NB4 (cell line): ENCODE results near the gene MAGEF1.

ENCODE experiments used
- DNase-seq: peaks from one replicate; pipeline ENCODE4 v3.0.0; 2010; ENCODE audit warnings: low read depth
- H3K4me3 ChIP-seq: one replicate; pipeline ENCODE4 v1.5.1; 2011; ENCODE audit warnings: mild to moderate bottlenecking, low read depth, low read length, moderate library complexity
- CTCF ChIP-seq: IDR thresholded peaks from one replicate; pipeline ENCODE4 v1.5.1; 2012; ENCODE audit warnings: low read depth, low read length
- MAX ChIP-seq: IDR thresholded peaks from 2 replicates; pipeline ENCODE4 v1.6.1; 2011; ENCODE audit warnings: low read depth, low read length
- MYC ChIP-seq: IDR thresholded peaks from 2 replicates; pipeline ENCODE4 v1.6.1; 2011; ENCODE audit warnings: low read depth, low read length
- POLR2A ChIP-seq: IDR thresholded peaks from 2 replicates; pipeline ENCODE4 v1.6.1; 2011; ENCODE audit warnings: mild to moderate bottlenecking; ENCODE audit not compliant: insufficient read length; ENCODE audit errors: extremely low read depth

The MAGEF1 gene

DNA sequence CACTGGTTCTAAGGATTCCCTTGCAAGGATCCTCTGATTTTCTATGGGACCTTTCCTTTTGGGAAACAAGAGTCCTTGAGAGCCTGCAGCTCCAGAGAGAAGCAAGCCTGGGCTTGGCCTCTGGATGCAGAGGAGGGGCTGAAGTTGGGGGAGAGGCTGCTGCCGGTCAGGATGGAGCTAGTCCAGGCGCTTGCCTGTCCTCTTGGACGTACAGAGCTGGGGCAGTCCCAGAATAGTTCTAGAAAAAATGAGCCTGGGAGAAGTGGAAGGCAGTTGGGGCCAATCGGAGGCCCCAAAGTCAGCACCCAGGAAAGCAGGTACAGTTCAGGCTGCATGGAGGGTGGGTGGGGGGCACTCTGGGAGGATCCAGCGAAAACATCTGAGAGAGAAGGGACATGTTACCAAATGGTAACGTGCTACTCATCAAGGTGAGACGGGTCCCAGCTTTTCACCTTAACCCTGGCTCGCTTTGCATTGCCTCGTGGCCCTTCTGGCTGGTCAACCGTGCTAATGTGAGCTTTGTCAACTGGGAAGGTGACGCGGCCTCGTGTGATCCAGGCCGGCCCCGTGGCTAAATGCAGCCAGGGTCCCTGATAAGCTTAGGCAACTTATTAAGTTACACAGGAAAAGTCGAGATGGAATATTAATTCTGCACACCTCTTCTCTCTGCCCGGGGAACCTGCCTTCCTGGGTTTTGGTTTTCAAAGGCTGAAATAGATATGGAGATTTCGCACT is 38.7 kb upstream of the MAGEF1 start:
- H3K4me3 ChIP-seq = no peak overlapping the region
- no peak for DNase-seq
- TF ChIP-seq MYC (no peak), POLR2A (no peak), MAX (no peak), CTCF (no peak)

GRCh38 chr3:184749168-184749744 is 37.4 kb upstream of the MAGEF1 start:
- no peak for DNase-seq
- TF ChIP-seq MAX = no peak
- TF ChIP-seq MYC = no peak
- no peak for TF ChIP-seq POLR2A
- no peak for TF ChIP-seq CTCF
- no peak overlapping the region for H3K4me3 ChIP-seq

DNA sequence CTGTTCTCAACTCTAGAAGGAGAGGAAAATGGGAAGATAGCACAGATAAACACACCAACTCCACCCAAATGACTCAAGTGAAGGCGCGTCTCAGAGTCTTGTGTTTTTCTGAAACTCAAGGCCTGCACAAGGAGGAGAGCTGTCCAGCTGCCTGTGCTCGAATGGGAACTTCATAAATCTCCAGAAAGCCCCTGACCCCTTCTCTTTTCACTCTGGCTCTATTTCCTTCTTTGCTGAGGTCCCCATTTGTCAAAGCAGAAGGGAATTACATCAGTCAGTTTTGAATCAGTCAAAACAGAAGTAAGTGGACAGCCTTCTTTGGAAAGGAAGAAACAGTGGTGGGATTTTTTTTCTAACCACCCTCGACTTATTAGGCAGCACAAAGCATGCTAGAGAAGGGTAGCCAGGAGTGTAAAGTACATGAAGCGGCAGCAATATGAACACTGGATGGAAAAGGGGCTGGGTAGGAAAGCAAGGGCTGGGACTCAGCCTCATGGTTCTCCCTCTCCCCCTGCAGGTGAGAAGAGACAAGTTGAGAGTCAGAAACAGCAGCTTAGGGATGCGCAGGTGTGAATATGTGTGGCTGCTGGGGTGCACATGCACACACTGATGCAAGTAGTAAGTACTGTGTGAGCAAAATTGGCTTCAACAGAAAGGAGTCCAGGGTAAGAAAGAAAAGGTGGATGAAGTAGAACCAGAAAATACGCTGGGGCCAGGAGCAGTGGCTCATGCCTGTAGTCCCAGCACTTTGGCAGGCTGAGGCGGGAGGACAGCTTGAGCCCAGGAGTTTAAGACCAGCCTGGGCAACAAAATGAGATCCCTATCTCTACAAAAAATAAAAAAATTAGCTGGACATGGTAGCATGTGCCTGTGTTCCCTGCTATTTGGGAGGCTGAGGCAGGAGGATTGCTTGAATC is 36.6 kb upstream of the MAGEF1 start:
- no peak for TF ChIP-seq MYC
- peak; percentile 13 for TF ChIP-seq CTCF
- DNase-seq = peak; percentile 24
- no peak overlapping the region for H3K4me3 ChIP-seq

- no peak for DNase-seq
- H3K4me3 ChIP-seq = no peak overlapping the region
- no peak for TF ChIP-seq MAX
- no peak for TF ChIP-seq CTCF
These were observed 34.6 kb upstream of the MAGEF1 start for GRCh38 chr3:184746131-184747120.

- TF ChIP-seq MAX (no peak), POLR2A (no peak), MYC (no peak), CTCF (no peak)
- H3K4me3 ChIP-seq = no peak overlapping the region
- DNase-seq = no peak
These were observed 33.7 kb upstream of the MAGEF1 start for GRCh38 chr3:184745526-184745925.
